GM12874 (cell line): ENCODE data around the gene KDM2B.

ENCODE experiments used
- TF ChIP-seq, protein P1 (sequence below): IDR thresholded peaks from 2 replicates; pipeline ENCODE4 v1.5.1; 2011; ENCODE audit warnings: low read depth, mild to moderate bottlenecking, control low read depth, low read length, moderate library complexity; ENCODE audit not compliant: insufficient read depth

Gene KDM2B

DNA sequence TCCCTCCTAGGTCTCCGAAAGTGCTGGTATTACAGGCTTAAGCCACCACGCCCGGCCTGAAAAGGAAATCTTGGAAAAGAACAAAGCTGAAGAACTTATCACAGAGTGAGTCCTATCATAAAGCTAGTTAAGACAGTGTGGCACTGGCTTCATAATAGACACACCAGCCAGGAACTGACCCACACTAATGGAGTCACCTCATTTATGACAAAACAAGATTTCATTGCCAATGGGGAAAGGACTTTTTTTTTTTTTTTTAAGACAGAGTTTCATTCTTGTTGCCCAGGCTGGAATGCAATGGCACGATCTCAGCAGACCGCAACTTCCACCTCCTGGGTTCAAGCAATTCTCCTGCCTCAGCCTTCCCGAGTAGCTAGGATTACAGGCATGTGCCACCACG is 15.7 kb downstream of the KDM2B start:
- TF ChIP-seq, protein P1, sequence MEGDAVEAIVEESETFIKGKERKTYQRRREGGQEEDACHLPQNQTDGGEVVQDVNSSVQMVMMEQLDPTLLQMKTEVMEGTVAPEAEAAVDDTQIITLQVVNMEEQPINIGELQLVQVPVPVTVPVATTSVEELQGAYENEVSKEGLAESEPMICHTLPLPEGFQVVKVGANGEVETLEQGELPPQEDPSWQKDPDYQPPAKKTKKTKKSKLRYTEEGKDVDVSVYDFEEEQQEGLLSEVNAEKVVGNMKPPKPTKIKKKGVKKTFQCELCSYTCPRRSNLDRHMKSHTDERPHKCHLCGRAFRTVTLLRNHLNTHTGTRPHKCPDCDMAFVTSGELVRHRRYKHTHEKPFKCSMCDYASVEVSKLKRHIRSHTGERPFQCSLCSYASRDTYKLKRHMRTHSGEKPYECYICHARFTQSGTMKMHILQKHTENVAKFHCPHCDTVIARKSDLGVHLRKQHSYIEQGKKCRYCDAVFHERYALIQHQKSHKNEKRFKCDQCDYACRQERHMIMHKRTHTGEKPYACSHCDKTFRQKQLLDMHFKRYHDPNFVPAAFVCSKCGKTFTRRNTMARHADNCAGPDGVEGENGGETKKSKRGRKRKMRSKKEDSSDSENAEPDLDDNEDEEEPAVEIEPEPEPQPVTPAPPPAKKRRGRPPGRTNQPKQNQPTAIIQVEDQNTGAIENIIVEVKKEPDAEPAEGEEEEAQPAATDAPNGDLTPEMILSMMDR: no peak

DNA sequence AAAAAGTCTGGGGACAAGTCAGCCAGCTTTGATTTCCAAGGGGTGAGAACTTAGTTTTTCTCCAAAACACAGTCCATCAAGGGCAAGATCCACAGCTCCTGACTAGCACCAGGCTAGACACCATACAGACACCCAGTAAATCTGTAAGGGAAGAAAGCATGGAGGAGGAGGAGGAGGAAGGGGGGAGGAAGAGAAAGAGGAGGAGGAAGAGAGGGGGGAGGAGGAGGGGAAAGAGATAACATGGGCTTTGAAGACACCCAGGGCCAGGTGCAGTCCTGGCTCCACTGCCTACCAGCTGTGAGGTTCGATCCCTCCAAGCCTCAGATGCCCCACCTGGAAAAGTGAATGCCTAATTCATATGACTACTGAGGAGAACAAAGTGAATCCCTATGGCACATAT is 18.3 kb downstream of the KDM2B start:
- TF ChIP-seq, protein P1: no peak

DNA sequence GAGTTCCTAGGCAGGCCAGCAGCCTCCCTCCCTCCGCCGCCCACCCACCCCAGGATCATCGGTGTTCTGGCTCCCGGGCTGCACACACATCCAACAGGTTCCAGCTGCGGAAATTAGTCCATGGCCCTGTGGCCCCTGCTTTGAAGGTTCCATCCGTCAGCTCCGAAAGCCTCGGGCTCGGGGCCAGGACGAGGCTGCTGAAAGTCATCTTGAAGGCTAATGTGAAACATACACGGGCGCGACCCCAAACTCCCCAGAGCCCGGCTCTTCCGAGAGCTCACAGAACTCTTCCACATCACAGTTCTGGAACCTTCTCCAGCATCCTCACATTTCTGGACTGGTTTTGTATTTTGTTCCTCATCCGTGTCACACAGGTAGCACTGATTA is 19.8 kb downstream of the KDM2B start:
- TF ChIP-seq, protein P1: no peak

DNA sequence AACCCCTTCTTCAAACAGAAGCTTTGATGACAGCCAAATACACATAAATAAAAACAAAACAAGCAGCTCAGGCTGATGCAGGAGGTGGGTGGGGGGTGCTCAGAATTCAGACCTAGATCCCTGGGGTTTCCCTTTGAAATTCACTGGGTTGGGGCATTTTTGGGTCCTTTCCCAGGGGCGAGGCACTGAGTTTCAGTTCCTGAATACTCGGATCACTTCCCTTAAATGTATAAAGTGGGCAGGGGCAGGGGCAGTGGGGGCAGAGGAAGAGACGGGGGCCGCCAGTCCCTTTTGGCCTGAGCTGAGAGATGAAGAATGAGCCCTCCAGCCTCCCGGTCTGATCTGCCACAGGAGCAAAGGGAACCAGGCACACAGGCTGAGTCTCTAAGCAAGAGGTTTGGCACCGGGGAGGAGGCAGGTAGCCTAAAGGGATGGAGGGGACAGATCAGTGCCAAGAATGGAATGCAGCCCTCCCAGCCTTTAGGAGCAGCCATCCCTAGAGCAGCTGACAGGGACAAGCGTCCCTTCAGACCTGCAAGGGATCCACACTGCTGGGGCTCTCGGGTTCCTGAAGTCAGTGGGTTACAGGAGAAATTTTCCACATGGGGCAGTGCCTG is 20.3 kb downstream of the KDM2B start:
- TF ChIP-seq, protein P1: no peak

DNA sequence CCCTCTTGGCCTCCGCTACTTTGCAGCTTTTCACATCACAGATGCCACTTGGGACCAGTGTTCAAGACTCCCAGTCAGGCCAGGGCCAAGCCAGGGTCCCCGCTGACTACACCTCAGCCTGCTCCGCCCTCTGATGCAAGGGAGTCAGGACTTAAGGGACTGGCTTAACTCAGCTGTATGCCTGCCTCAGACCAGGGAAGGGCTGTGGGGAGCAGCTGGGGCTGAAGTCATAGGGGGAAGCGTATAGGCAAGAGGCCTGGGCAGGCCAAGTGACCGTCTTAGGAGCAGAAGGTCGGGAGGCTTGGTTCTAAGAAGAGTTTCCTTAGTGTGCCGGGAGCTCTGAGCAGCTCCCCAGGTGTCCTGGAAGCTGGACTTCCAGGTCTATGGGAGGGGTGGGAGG is 21.9 kb downstream of the KDM2B start:
- TF ChIP-seq, protein P1: no peak

DNA sequence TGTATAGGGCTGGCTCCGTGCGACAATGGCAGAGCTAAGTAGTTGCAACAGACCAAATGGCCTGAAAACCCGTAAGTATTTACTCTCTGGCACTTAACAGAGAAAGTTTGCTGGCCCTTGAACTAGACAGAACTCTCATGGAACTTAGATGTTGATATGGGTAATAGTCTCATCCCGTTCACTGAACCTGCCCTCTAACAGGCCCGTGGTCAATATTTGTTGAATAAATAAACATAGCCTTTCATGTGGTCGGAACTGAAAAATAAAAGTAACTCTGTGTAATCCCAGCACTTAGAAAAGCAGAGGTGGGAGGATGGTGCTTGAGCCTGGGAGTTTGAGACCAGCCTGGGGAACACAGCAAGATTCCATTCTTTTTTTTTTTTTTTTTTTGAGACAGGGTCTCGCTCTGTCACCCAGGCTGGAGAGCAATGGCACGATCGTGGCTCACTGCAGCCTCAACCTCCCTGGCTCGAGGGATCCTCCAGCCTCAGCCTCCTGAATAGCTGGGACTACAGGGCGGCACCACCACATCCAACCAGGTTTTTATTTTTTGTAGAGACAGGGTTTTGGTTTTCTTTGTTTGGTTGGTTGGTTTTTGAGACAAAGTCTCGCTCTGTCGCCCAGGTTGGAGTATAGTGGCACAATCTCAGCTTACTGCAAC is 29.7 kb downstream of the KDM2B start:
- TF ChIP-seq, protein P1: no peak

DNA sequence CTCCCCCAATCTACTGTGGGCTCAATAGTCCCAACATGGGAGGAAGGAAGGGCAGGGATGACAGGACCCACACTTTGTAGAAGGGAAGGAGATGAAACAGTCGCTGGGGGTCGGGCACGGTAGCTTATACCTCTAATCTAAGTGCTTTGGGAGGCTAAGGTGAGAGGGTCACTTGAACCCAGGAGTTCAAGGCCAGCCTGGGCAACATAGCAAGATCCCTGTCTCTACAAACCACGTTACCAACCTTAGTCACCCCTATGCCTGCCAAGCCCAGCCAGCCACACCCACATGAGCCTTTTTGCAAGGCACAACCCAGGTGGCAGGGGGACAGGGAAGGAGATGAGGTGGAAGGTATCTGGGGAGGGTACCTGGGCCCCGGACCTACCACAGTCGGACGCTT is 31.7 kb downstream of the KDM2B start:
- TF ChIP-seq, protein P1: no peak
